ENCODE data around the gene CERK. TPM values are rescaled to one million over a fixed set of nuclear protein-coding genes. Genes with fewer than 3 reads are reported as not detected.

Gene CERK
- total and polyA plus RNA-seq, 2 of the 13 experiments (the other 11 are each of a cell fraction or from before 2014, with no cell fraction given), result 40.3 to 41.9 TPM

DNA sequence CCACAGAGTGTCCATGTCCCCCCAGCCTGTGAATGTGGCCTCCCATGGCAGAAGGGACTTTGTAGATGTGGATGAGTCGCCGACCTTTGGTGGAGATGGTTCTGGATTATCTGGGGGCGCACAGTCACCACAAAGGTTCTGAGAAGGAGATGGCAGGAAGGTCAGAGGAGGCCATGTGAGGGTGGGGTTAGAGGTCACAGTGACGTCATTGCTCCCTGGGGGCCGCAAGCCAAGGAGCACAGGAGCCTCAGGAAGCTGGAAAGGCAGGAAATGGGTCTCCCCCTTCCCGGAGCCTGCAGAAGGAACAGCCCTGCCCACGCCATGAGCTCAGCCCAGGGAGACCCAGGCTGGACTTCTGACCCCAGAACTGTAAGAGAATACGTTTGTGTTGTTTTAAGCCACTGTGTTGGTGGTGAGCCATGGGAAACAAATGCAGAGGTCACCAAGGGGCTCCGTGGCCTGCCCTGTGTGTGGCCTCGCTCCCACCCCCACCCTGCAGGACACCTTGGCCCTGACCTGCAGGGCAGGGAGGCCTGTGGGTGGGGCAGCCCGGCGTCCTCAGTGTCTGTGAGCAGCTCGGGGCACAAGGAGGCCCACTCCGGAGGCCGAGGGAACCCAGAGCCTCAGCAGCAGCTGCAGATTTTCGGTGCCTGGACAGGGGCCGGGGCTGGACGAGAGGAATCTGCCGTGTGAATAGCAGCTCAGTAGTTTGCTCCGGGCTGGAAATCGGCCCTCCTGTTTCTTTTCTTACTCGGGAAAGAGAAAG, 85.8 kb downstream of the CERK start (continued):
- TF ChIP-seq RXRA (CRISPR knock-in tag; IDR thresholded peaks at IDR 0.05), result peak; percentile 99
- TF ChIP-seq ZFYVE20 (CRISPR knock-in tag; IDR thresholded peaks at IDR 0.05; ENCODE audit: borderline replicate concordance, low read depth), result no peak
- no peak for TF ChIP-seq ZNF7 (CRISPR knock-in tag; IDR thresholded peaks at IDR 0.05)
- TF ChIP-seq FOXP1 (IDR thresholded peaks at IDR 0.05), result no peak
- peak; percentile 76 for TF ChIP-seq FOXP1 (CRISPR knock-in tag; IDR thresholded peaks at IDR 0.05)
- peak; percentile 34; the same call in 1 of the 2 replicates for TF ChIP-seq TAF1 (CRISPR knock-in tag; IDR thresholded peaks at IDR 0.05)
- peak; percentile 29; the same call in 1 of the 2 replicates for TF ChIP-seq KDM2A (CRISPR knock-in tag; IDR thresholded peaks at IDR 0.05; ENCODE audit: borderline replicate concordance, low read depth)
- TF ChIP-seq RBM22 (optimal IDR thresholded peaks at IDR 0.05; ENCODE audit: low read length), result no peak
- no peak for TF ChIP-seq JDP2 (CRISPR knock-in tag; IDR thresholded peaks at IDR 0.05; ENCODE audit: borderline replicate concordance)
- no peak for TF ChIP-seq MTA3 (CRISPR knock-in tag; IDR thresholded peaks at IDR 0.05)
- TF ChIP-seq ZNF124 (CRISPR knock-in tag; IDR thresholded peaks at IDR 0.05), result no peak
- peak; percentile 76 for TF ChIP-seq NCOA2 (CRISPR knock-in tag; IDR thresholded peaks at IDR 0.05)
- TF ChIP-seq, protein P1, sequence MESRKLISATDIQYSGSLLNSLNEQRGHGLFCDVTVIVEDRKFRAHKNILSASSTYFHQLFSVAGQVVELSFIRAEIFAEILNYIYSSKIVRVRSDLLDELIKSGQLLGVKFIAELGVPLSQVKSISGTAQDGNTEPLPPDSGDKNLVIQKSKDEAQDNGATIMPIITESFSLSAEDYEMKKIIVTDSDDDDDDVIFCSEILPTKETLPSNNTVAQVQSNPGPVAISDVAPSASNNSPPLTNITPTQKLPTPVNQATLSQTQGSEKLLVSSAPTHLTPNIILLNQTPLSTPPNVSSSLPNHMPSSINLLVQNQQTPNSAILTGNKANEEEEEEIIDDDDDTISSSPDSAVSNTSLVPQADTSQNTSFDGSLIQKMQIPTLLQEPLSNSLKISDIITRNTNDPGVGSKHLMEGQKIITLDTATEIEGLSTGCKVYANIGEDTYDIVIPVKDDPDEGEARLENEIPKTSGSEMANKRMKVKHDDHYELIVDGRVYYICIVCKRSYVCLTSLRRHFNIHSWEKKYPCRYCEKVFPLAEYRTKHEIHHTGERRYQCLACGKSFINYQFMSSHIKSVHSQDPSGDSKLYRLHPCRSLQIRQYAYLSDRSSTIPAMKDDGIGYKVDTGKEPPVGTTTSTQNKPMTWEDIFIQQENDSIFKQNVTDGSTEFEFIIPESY (CRISPR knock-in tag; IDR thresholded peaks at IDR 0.05), result 0 out of 2 replicates have a peak, but pooled peaks have one; percentile 55
- TF ChIP-seq GATAD1 (CRISPR knock-in tag; IDR thresholded peaks at IDR 0.05), result peak; percentile 63; the same call in 1 of the 2 replicates
- no peak for TF ChIP-seq ZNF10 (CRISPR knock-in tag; IDR thresholded peaks at IDR 0.05; ENCODE audit: borderline replicate concordance, low read depth)
- no peak for TF ChIP-seq ZFP36 (IDR thresholded peaks at IDR 0.05; ENCODE audit: borderline replicate concordance, low read depth, low read length, partially characterized antibody)
- TF ChIP-seq ZNF773 (CRISPR knock-in tag; IDR thresholded peaks at IDR 0.05; ENCODE audit: borderline replicate concordance), result no peak
- TF ChIP-seq, protein P2, sequence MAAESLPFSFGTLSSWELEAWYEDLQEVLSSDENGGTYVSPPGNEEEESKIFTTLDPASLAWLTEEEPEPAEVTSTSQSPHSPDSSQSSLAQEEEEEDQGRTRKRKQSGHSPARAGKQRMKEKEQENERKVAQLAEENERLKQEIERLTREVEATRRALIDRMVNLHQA (CRISPR knock-in tag; IDR thresholded peaks at IDR 0.05), result no peak
- TF ChIP-seq, protein P3, sequence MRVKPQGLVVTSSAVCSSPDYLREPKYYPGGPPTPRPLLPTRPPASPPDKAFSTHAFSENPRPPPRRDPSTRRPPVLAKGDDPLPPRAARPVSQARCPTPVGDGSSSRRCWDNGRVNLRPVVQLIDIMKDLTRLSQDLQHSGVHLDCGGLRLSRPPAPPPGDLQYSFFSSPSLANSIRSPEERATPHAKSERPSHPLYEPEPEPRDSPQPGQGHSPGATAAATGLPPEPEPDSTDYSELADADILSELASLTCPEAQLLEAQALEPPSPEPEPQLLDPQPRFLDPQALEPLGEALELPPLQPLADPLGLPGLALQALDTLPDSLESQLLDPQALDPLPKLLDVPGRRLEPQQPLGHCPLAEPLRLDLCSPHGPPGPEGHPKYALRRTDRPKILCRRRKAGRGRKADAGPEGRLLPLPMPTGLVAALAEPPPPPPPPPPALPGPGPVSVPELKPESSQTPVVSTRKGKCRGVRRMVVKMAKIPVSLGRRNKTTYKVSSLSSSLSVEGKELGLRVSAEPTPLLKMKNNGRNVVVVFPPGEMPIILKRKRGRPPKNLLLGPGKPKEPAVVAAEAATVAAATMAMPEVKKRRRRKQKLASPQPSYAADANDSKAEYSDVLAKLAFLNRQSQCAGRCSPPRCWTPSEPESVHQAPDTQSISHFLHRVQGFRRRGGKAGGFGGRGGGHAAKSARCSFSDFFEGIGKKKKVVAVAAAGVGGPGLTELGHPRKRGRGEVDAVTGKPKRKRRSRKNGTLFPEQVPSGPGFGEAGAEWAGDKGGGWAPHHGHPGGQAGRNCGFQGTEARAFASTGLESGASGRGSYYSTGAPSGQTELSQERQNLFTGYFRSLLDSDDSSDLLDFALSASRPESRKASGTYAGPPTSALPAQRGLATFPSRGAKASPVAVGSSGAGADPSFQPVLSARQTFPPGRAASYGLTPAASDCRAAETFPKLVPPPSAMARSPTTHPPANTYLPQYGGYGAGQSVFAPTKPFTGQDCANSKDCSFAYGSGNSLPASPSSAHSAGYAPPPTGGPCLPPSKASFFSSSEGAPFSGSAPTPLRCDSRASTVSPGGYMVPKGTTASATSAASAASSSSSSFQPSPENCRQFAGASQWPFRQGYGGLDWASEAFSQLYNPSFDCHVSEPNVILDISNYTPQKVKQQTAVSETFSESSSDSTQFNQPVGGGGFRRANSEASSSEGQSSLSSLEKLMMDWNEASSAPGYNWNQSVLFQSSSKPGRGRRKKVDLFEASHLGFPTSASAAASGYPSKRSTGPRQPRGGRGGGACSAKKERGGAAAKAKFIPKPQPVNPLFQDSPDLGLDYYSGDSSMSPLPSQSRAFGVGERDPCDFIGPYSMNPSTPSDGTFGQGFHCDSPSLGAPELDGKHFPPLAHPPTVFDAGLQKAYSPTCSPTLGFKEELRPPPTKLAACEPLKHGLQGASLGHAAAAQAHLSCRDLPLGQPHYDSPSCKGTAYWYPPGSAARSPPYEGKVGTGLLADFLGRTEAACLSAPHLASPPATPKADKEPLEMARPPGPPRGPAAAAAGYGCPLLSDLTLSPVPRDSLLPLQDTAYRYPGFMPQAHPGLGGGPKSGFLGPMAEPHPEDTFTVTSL (CRISPR knock-in tag; IDR thresholded peaks at IDR 0.05; ENCODE audit: borderline replicate concordance), result peak; percentile 75; the same call in 1 of the 2 replicates
- TF ChIP-seq, protein P4, sequence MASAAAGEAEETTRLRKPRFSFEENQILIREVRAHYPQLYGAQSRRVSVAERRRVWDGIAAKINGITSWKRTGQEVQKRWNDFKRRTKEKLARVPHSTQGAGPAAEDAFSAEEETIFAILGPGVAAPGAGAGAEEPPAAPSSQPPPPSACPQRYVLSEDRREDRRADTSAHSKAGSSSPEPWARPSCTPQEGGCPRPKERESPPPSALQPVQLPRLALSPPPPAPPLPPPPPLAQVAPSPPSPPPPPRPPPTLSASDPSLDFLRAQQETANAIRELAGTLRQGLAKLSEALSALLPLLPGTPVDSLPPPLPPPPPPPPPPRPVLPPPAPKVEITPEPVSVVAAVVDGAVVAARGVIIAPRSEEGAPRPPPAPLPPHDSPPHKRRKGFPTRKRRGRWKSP (CRISPR knock-in tag; IDR thresholded peaks at IDR 0.05), result no peak

Data from HepG2 (cell line).